Epithelial cell of prostate (primary cell): ENCODE data around the gene CDX1.

Experiments
- DNase-seq: peaks from one replicate; pipeline ENCODE4 v3.0.0-alpha.2; 2011; ENCODE audit warnings: low read depth, low spot score
- H3K27ac ChIP-seq: fragments of 450-650 bp; 2 replicates; pipeline ENCODE4 v1.5.1; 2017; ENCODE audit warnings: mild to moderate bottlenecking

CDX1 gene

GRCh38 chr5:150179019-150179620 lies 12.5 kb downstream of the CDX1 start:
- no peak for DNase-seq

GRCh38 chr5:150180241-150181026 lies 13.9 kb downstream of the CDX1 start:
- no peak overlapping the region for H3K27ac ChIP-seq

More at GRCh38 chr5:150179019-150179620, 12.5 kb downstream of the CDX1 start:
- no peak overlapping the region for H3K27ac ChIP-seq

GRCh38 chr5:150181027-150181426 lies 14.4 kb downstream of the CDX1 start:
- no peak for DNase-seq
- no peak overlapping the region for H3K27ac ChIP-seq

More at GRCh38 chr5:150180241-150181026, 13.9 kb downstream of the CDX1 start:
- DNase-seq = no peak

GRCh38 chr5:150181766-150182545 lies 15.4 kb downstream of the CDX1 start:
- H3K27ac ChIP-seq = no peak overlapping the region
- no peak for DNase-seq

- no peak for DNase-seq
- H3K27ac ChIP-seq = no peak overlapping the region
Observed at GRCh38 chr5:150182774-150183173, 16.2 kb downstream of the CDX1 start.

GRCh38 chr5:150183436-150183835 lies 16.9 kb downstream of the CDX1 start:
- no peak overlapping the region for H3K27ac ChIP-seq
- DNase-seq = no peak

GRCh38 chr5:150184006-150184405 lies 17.4 kb downstream of the CDX1 start:
- DNase-seq = no peak

GRCh38 chr5:150184990-150185912 lies 18.7 kb downstream of the CDX1 start:
- no peak for DNase-seq
- H3K27ac ChIP-seq = no peak overlapping the region

More at GRCh38 chr5:150184006-150184405, 17.4 kb downstream of the CDX1 start:
- H3K27ac ChIP-seq = no peak overlapping the region

- DNase-seq = no peak
- H3K27ac ChIP-seq = no peak overlapping the region
Observed at GRCh38 chr5:150186137-150186536, 19.6 kb downstream of the CDX1 start.

- no peak for DNase-seq
- H3K27ac ChIP-seq = no peak overlapping the region
Observed at GRCh38 chr5:150186897-150187296, 20.3 kb downstream of the CDX1 start.

GRCh38 chr5:150188146-150188842 lies 21.7 kb downstream of the CDX1 start:
- H3K27ac ChIP-seq = no peak overlapping the region
- DNase-seq = no peak

- no peak for DNase-seq
- H3K27ac ChIP-seq = no peak overlapping the region
Observed at GRCh38 chr5:150189326-150189725, 22.7 kb downstream of the CDX1 start.

GRCh38 chr5:150189728-150190502 lies 23.3 kb downstream of the CDX1 start, which contains the start of gene SLC6A7:
Gene SLC6A7 (plus strand): TSS chr5:150190062. CDS start chr5:150190328, 266 bp downstream.
- H3K27ac ChIP-seq = no peak within 1 kb of the TSS
- DNase-seq = no peak

- no peak for DNase-seq
- H3K27ac ChIP-seq = no peak overlapping the region
Observed at GRCh38 chr5:150190503-150190979, 24.0 kb downstream of the CDX1 start.

GRCh38 chr5:150190987-150191386 lies 24.4 kb downstream of the CDX1 start:
- H3K27ac ChIP-seq = no peak overlapping the region
- DNase-seq = no peak

GRCh38 chr5:150192462-150192861 lies 25.9 kb downstream of the CDX1 start:
- no peak overlapping the region for H3K27ac ChIP-seq
- no peak for DNase-seq

GRCh38 chr5:150195736-150196485 lies 29.3 kb downstream of the CDX1 start:
- DNase-seq = no peak
- no peak overlapping the region for H3K27ac ChIP-seq

GRCh38 chr5:150196514-150196913 lies 29.9 kb downstream of the CDX1 start:
- no peak for DNase-seq
- no peak overlapping the region for H3K27ac ChIP-seq
